ENCODE results near the gene SUGCT.

Gene SUGCT

DNA sequence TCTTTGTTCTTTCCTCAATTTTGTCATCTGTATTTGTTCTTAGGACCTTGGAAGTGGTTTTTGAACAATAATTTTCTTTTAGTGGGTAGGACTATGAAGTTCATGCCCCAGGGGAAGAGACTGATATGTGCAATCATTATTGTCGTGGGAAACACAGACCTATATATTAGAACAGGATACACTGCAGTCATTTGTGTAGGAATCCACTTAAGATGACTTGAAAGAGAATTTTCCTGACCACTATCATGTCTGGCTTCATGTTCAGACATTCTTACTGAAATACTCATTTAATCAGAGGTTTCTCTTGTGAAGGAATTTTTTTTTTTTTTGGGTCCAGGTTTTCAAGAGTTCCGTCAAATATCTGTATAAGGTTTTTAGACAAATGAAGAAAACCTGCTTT, 163.6 kb downstream of the SUGCT start:
- Histone ChIP-seq H3K36me3 (ENCODE audit: insufficient read depth, insufficient read length, low read length) (no peaks in the 10 kb centered on the region), H3K4me3 (ENCODE audit: insufficient read length, low read depth) (no peak overlapping the region), H3K27me3 (ENCODE audit: insufficient read depth, insufficient read length) (no peaks in the 10 kb centered on the region), H3K9ac (ENCODE audit: insufficient read length, low read depth) (no peak overlapping the region), H3K9me3 (ENCODE audit: insufficient read depth, low read length) (peaks cover 11% of the 10 kb centered on the region), H3K4me1 (ENCODE audit: insufficient read depth, insufficient read length) (no peaks in the 10 kb centered on the region)
- DNase-seq (ENCODE audit: low read depth, low spot score), result no peak
- TF ChIP-seq SUZ12 (IDR thresholded peaks at IDR 0.05; ENCODE audit: extremely low read depth, insufficient read depth, insufficient read length) (no peak), YY1 (IDR thresholded peaks at IDR 0.05; ENCODE audit: insufficient read depth, insufficient read length) (no peak), ZNF274 (IDR thresholded peaks at IDR 0.05; ENCODE audit: low read depth, low read length) (no peak)

- H3K9me3 ChIP-seq (ENCODE audit: insufficient read depth, low read length), result peaks cover 11% of the 10 kb centered on the region
Measured at GRCh38 chr7:40299097-40299496, 164.3 kb downstream of the SUGCT start.

DNA sequence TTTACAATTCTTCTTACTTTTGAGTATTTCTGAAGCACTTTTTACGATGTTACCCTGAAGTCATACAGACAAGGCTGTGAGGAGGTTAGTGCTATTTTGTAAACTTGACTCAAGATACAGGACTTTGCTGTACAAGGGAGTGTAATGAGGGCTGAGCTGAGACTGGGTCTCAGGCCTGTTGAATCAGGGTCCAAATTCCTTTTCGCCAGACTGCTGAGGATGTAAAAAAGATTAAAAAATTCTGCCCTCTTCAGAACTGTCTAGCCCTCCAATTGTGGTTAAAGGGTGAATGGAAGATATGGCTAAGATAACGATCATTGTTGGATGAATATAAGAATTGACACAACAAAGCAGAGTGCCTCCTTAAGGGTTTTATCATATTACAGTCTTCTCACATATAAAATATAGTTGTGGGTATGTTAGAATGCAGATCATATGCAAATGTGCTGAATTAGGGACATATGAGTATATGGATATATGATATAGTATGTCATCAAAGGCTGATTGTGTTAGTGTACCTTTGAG, 165.4 kb downstream of the SUGCT start:
- H3K27me3 ChIP-seq (ENCODE audit: insufficient read depth, insufficient read length), result no peaks in the 10 kb centered on the region
- no peaks in the 10 kb centered on the region for H3K36me3 ChIP-seq (ENCODE audit: insufficient read depth, insufficient read length, low read length)
- H3K9me3 ChIP-seq (ENCODE audit: insufficient read depth, low read length), result peaks cover 11% of the 10 kb centered on the region
- H3K4me3 ChIP-seq (ENCODE audit: insufficient read length, low read depth), result no peak overlapping the region
- H3K9ac ChIP-seq (ENCODE audit: insufficient read length, low read depth), result no peak overlapping the region
- no peak for DNase-seq (ENCODE audit: low read depth, low spot score)
- H3K4me1 ChIP-seq (ENCODE audit: insufficient read depth, insufficient read length), result no peaks in the 10 kb centered on the region
- no peak for TF ChIP-seq ZNF274 (IDR thresholded peaks at IDR 0.05; ENCODE audit: low read depth, low read length)
- no peak for TF ChIP-seq SUZ12 (IDR thresholded peaks at IDR 0.05; ENCODE audit: extremely low read depth, insufficient read depth, insufficient read length)
- TF ChIP-seq YY1 (IDR thresholded peaks at IDR 0.05; ENCODE audit: insufficient read depth, insufficient read length), result no peak

More at GRCh38 chr7:40299097-40299496, 164.3 kb downstream of the SUGCT start:
- Histone ChIP-seq H3K36me3 (ENCODE audit: insufficient read depth, insufficient read length, low read length) (no peaks in the 10 kb centered on the region), H3K4me1 (ENCODE audit: insufficient read depth, insufficient read length) (no peaks in the 10 kb centered on the region), H3K9ac (ENCODE audit: insufficient read length, low read depth) (no peak overlapping the region), H3K27me3 (ENCODE audit: insufficient read depth, insufficient read length) (no peaks in the 10 kb centered on the region), H3K4me3 (ENCODE audit: insufficient read length, low read depth) (no peak overlapping the region)
- TF ChIP-seq YY1 (IDR thresholded peaks at IDR 0.05; ENCODE audit: insufficient read depth, insufficient read length), result no peak
- peak; percentile 13 for DNase-seq (ENCODE audit: low read depth, low spot score)

- Histone ChIP-seq H3K4me1 (ENCODE audit: insufficient read depth, insufficient read length) (no peaks in the 10 kb centered on the region), H3K36me3 (ENCODE audit: insufficient read depth, insufficient read length, low read length) (no peaks in the 10 kb centered on the region), H3K9me3 (ENCODE audit: insufficient read depth, low read length) (peaks cover 11% of the 10 kb centered on the region), H3K9ac (ENCODE audit: insufficient read length, low read depth) (no peak overlapping the region), H3K27me3 (ENCODE audit: insufficient read depth, insufficient read length) (no peaks in the 10 kb centered on the region), H3K4me3 (ENCODE audit: insufficient read length, low read depth) (no peak overlapping the region)
- no peak for TF ChIP-seq YY1 (IDR thresholded peaks at IDR 0.05; ENCODE audit: insufficient read depth, insufficient read length)
- no peak for TF ChIP-seq SUZ12 (IDR thresholded peaks at IDR 0.05; ENCODE audit: extremely low read depth, insufficient read depth, insufficient read length)
- no peak for TF ChIP-seq ZNF274 (IDR thresholded peaks at IDR 0.05; ENCODE audit: low read depth, low read length)
- DNase-seq (ENCODE audit: low read depth, low spot score), result no peak
Measured at GRCh38 chr7:40301486-40302068, 166.8 kb downstream of the SUGCT start.

DNA sequence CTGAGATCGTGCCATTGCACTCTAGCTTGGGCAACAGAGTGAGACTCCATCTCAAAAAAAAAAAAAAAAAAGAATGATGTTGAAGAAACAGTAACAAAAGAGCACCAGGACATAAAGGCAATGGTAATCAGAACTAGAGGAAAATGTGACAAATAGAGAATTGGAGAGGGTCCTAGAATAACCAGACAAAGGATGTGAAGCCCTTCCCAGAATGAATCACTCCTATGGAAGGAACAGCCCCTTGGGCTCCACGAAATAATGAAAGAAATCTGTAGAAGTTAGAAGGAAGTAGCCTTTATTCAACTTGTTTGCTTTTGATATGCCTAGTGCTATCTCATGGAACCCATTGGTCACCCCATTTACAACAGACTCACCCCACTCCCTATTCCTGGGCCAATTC, 169.2 kb downstream of the SUGCT start:
- Histone ChIP-seq H3K9me3 (ENCODE audit: insufficient read depth, low read length) (peaks cover 9% of the 10 kb centered on the region), H3K4me3 (ENCODE audit: insufficient read length, low read depth) (no peak overlapping the region), H3K4me1 (ENCODE audit: insufficient read depth, insufficient read length) (no peaks in the 10 kb centered on the region), H3K36me3 (ENCODE audit: insufficient read depth, insufficient read length, low read length) (no peaks in the 10 kb centered on the region), H3K9ac (ENCODE audit: insufficient read length, low read depth) (no peak overlapping the region), H3K27me3 (ENCODE audit: insufficient read depth, insufficient read length) (no peaks in the 10 kb centered on the region)
- TF ChIP-seq YY1 (IDR thresholded peaks at IDR 0.05; ENCODE audit: insufficient read depth, insufficient read length) (no peak), SUZ12 (IDR thresholded peaks at IDR 0.05; ENCODE audit: extremely low read depth, insufficient read depth, insufficient read length) (no peak), ZNF274 (IDR thresholded peaks at IDR 0.05; ENCODE audit: low read depth, low read length) (no peak)
- DNase-seq (ENCODE audit: low read depth, low spot score), result no peak

GRCh38 chr7:40305229-40305628, 170.4 kb downstream of the SUGCT start:
- Histone ChIP-seq H3K4me3 (ENCODE audit: insufficient read length, low read depth) (no peak overlapping the region), H3K27me3 (ENCODE audit: insufficient read depth, insufficient read length) (no peaks in the 10 kb centered on the region), H3K9me3 (ENCODE audit: insufficient read depth, low read length) (no peaks in the 10 kb centered on the region), H3K4me1 (ENCODE audit: insufficient read depth, insufficient read length) (no peaks in the 10 kb centered on the region), H3K36me3 (ENCODE audit: insufficient read depth, insufficient read length, low read length) (no peaks in the 10 kb centered on the region), H3K9ac (ENCODE audit: insufficient read length, low read depth) (no peak overlapping the region)
- TF ChIP-seq YY1 (IDR thresholded peaks at IDR 0.05; ENCODE audit: insufficient read depth, insufficient read length) (no peak), ZNF274 (IDR thresholded peaks at IDR 0.05; ENCODE audit: low read depth, low read length) (no peak), SUZ12 (IDR thresholded peaks at IDR 0.05; ENCODE audit: extremely low read depth, insufficient read depth, insufficient read length) (no peak)
- DNase-seq (ENCODE audit: low read depth, low spot score), result no peak

GRCh38 chr7:40306025-40306424, 171.2 kb downstream of the SUGCT start:
- Histone ChIP-seq H3K4me1 (ENCODE audit: insufficient read depth, insufficient read length) (no peaks in the 10 kb centered on the region), H3K9ac (ENCODE audit: insufficient read length, low read depth) (no peak overlapping the region), H3K9me3 (ENCODE audit: insufficient read depth, low read length) (no peaks in the 10 kb centered on the region), H3K4me3 (ENCODE audit: insufficient read length, low read depth) (no peak overlapping the region), H3K27me3 (ENCODE audit: insufficient read depth, insufficient read length) (no peaks in the 10 kb centered on the region), H3K36me3 (ENCODE audit: insufficient read depth, insufficient read length, low read length) (no peaks in the 10 kb centered on the region)
- TF ChIP-seq ZNF274 (IDR thresholded peaks at IDR 0.05; ENCODE audit: low read depth, low read length) (no peak), SUZ12 (IDR thresholded peaks at IDR 0.05; ENCODE audit: extremely low read depth, insufficient read depth, insufficient read length) (no peak), YY1 (IDR thresholded peaks at IDR 0.05; ENCODE audit: insufficient read depth, insufficient read length) (no peak)
- DNase-seq (ENCODE audit: low read depth, low spot score), result no peak
